ENCODE measurements around the gene CDK11A.
"Not testable (repeated sequence)": the region's sequence is repeated elsewhere in the genome, so short reads cannot be mapped to it uniquely, and the experiment has no call there.

Gene CDK11A

GRCh38 chr1:1754051-1754815, 30.1 kb upstream of the CDK11A start:
- DNase-seq, result no peak

- DNase-seq, result no peak
Measured at GRCh38 chr1:1753607-1754005, 29.4 kb upstream of the CDK11A start.

- DNase-seq, result no peak
Measured at GRCh38 chr1:1752636-1753606, 28.8 kb upstream of the CDK11A start.

GRCh38 chr1:1752190-1752589, 28.0 kb upstream of the CDK11A start:
- DNase-seq, result no peak

GRCh38 chr1:1749941-1750340, 25.8 kb upstream of the CDK11A start:
- DNase-seq, result not testable (repeated sequence)

GRCh38 chr1:1748686-1749321, 24.6 kb upstream of the CDK11A start:
- no peak for DNase-seq

- DNase-seq, result not testable (repeated sequence)
Measured at GRCh38 chr1:1746566-1746909, 22.4 kb upstream of the CDK11A start.

- DNase-seq, result not testable (repeated sequence)
Measured at GRCh38 chr1:1745651-1746565, 21.8 kb upstream of the CDK11A start.

- not testable (repeated sequence) for DNase-seq
Measured at GRCh38 chr1:1742529-1742928, 18.4 kb upstream of the CDK11A start.

- DNase-seq, result not testable (repeated sequence)
Measured at GRCh38 chr1:1741013-1741412, 16.9 kb upstream of the CDK11A start.

GRCh38 chr1:1738799-1739337, 14.7 kb upstream of the CDK11A start:
- not testable (repeated sequence) for DNase-seq

GRCh38 chr1:1737675-1738590, 13.8 kb upstream of the CDK11A start:
- not testable (repeated sequence) for DNase-seq

- DNase-seq, result no peak
Measured at GRCh38 chr1:1732381-1732780, 8.2 kb upstream of the CDK11A start.

GRCh38 chr1:1730870-1731269, 6.7 kb upstream of the CDK11A start:
- no peak for DNase-seq

- not testable (repeated sequence) for DNase-seq
Measured at GRCh38 chr1:1730230-1730629, 6.1 kb upstream of the CDK11A start.

GRCh38 chr1:1729116-1729816, 5.1 kb upstream of the CDK11A start:
- not testable (repeated sequence) for DNase-seq

GRCh38 chr1:1728308-1729005, 4.3 kb upstream of the CDK11A start:
- DNase-seq, result not testable (repeated sequence)

- DNase-seq, result not testable (repeated sequence)
Measured at GRCh38 chr1:1727131-1727651, 3.0 kb upstream of the CDK11A start.

- not testable (repeated sequence) for DNase-seq
Measured at GRCh38 chr1:1726088-1726487, 1.9 kb upstream of the CDK11A start.
